GM23338 (cell line): ENCODE data around the gene FANCL. TPM values are rescaled to one million over a fixed set of nuclear protein-coding genes. Genes with fewer than 3 reads are reported as not detected.
A peak's percentile ranks its signal among the peaks of the same experiment; 100 is the strongest.

Experiments
- ATAC-seq: fragments of 200-7000 bp; cut with Tn5 transposase; 3 replicates; pipeline ENCODE4 v1.9.1; 2020
- DNase-seq: peaks from one replicate; pipeline ENCODE4 v3.0.0-alpha.2; 2015; ENCODE audit warnings: low spot score
- H2AFZ ChIP-seq: fragments of 200-600 bp; sonication (generic); 2 replicates; pipeline ENCODE4 v1.8.0; 2016; ENCODE audit warnings: antibody characterized with exemption, mild to moderate bottlenecking, moderate library complexity
- H3F3A ChIP-seq: fragments of 200-600 bp; sonication (generic); replicated peaks from 2 replicates; pipeline ENCODE4 v1.8.0; 2017; ENCODE audit warnings: antibody characterized with exemption, mixed run types, low read depth
- H3K27ac ChIP-seq: fragments of 200-600 bp; sonication (generic); 2 replicates; pipeline ENCODE4 v1.6.1; 2016; ENCODE audit warnings: low read depth
- H3K27me3 ChIP-seq: fragments of 200-600 bp; sonication (generic); 2 replicates; pipeline ENCODE4 v1.8.0; 2016; ENCODE audit warnings: mild to moderate bottlenecking, mixed run types, moderate library complexity; ENCODE audit not compliant: insufficient read depth
- H3K36me3 ChIP-seq: fragments of 200-600 bp; sonication (generic); 2 replicates; pipeline ENCODE4 v1.8.0; 2016; ENCODE audit warnings: mild to moderate bottlenecking; ENCODE audit not compliant: insufficient read depth
- H3K4me1 ChIP-seq: fragments of 200-600 bp; sonication (generic); 2 replicates; pipeline ENCODE4 v1.8.0; 2016; ENCODE audit warnings: mild to moderate bottlenecking, moderate library complexity; ENCODE audit not compliant: insufficient read depth
- H3K4me2 ChIP-seq: fragments of 200-600 bp; sonication (generic); 2 replicates; pipeline ENCODE4 v1.7.1; 2017; ENCODE audit warnings: mixed run types
- H3K4me3 ChIP-seq: fragments of 200-600 bp; sonication (generic); 2 replicates; pipeline ENCODE4 v1.6.1; 2016; ENCODE audit warnings: mixed run types
- H3K79me2 ChIP-seq: fragments of 200-600 bp; sonication (generic); replicated peaks from 2 replicates; pipeline ENCODE4 v1.8.0; 2017; ENCODE audit warnings: mild to moderate bottlenecking; ENCODE audit not compliant: insufficient read depth
- H3K9me2 ChIP-seq: fragments of 200-600 bp; sonication (generic); 2 replicates; pipeline ENCODE4 v1.8.0; 2017; ENCODE audit not compliant: insufficient read depth
- H4K20me1 ChIP-seq: fragments of 200-600 bp; sonication (generic); replicated peaks from 2 replicates; pipeline ENCODE4 v1.8.0; 2017; ENCODE audit warnings: mild to moderate bottlenecking; ENCODE audit not compliant: insufficient read depth
- H3K27ac Mint-ChIP-seq: 2 replicates; pipeline ENCODE4 v1.8.0; 2020; ENCODE audit warnings: inconsistent platforms, mild to moderate bottlenecking, moderate library complexity, mixed read lengths
- H3K27me3 Mint-ChIP-seq: 3 replicates; pipeline ENCODE4 v1.8.0; 2022; ENCODE audit warnings: low read depth, mild to moderate bottlenecking, moderate library complexity, mixed read lengths, inconsistent platforms; ENCODE audit not compliant: insufficient read depth, poor library complexity
- H3K36me3 Mint-ChIP-seq: 3 replicates; pipeline ENCODE4 v1.8.0; 2021; ENCODE audit warnings: low read depth, mild to moderate bottlenecking, inconsistent platforms, moderate library complexity, mixed read lengths
- H3K4me1 Mint-ChIP-seq: 3 replicates; pipeline ENCODE4 v1.8.0; 2020; ENCODE audit warnings: mild to moderate bottlenecking, inconsistent platforms, mixed read lengths
- H3K4me3 Mint-ChIP-seq: 3 replicates; pipeline ENCODE4 v1.8.0; 2021; ENCODE audit warnings: moderate library complexity, mild to moderate bottlenecking, inconsistent platforms, mixed read lengths
- H3K9me3 Mint-ChIP-seq: 3 replicates; pipeline ENCODE4 v1.8.0; 2020; ENCODE audit warnings: moderate library complexity, mild to moderate bottlenecking, inconsistent platforms, mixed read lengths
- CREB1 ChIP-seq: fragments of 250-450 bp; sonication (Bioruptor Pico); IDR thresholded peaks from 2 replicates; pipeline ENCODE4 v1.5.0; 2020; ENCODE audit warnings: low read depth, mild to moderate bottlenecking, moderate library complexity
- CTCF ChIP-seq, 2 experiments: fragments of 200-600 bp in 1 of 2; sonication (generic) in 1 of 2; conservative IDR thresholded peaks; 2 replicates each; pipeline versions ENCODE4 v1.5.1 to v1.6.1; 2016 to 2017; ENCODE audit warnings: antibody characterized with exemption in 2 of 2, low read depth in 2 of 2, mild to moderate bottlenecking in 2 of 2, moderate library complexity in 1 of 2
- ETS1 ChIP-seq: IDR thresholded peaks from 2 replicates; pipeline ENCODE4 v1.6.1; 2016; ENCODE audit warnings: antibody characterized with exemption
- EZH2phosphoT487 ChIP-seq: fragments of 200-600 bp; sonication (generic); IDR thresholded peaks from one replicate; pipeline ENCODE4 v1.8.1; 2018; ENCODE audit warnings: antibody characterized with exemption; ENCODE audit not compliant: unreplicated experiment
- JUNB ChIP-seq: IDR thresholded peaks from one replicate; pipeline ENCODE4 v1.6.1; 2016; ENCODE audit warnings: antibody characterized with exemption; ENCODE audit not compliant: unreplicated experiment
- NANOG ChIP-seq: IDR thresholded peaks from 2 replicates; pipeline ENCODE4 v1.6.1; 2016; ENCODE audit warnings: antibody characterized with exemption, borderline replicate concordance
- POLR2AphosphoS5 ChIP-seq: IDR thresholded peaks from 2 replicates; pipeline ENCODE4 v1.6.1; 2016; ENCODE audit warnings: antibody characterized with exemption, low read depth
- STAT1 ChIP-seq: IDR thresholded peaks from one replicate; pipeline ENCODE4 v1.6.1; 2016; ENCODE audit warnings: antibody characterized with exemption; ENCODE audit not compliant: unreplicated experiment
- ZNF114 ChIP-seq: fragments of 250-450 bp; sonication (Bioruptor Pico); IDR thresholded peaks from 2 replicates; pipeline ENCODE4 v1.5.0; 2020; ENCODE audit warnings: mild to moderate bottlenecking, moderate library complexity
- ZNF331 ChIP-seq: fragments of 250-450 bp; sonication (Bioruptor Pico); IDR thresholded peaks from 2 replicates; pipeline ENCODE4 v1.5.0; 2020; ENCODE audit warnings: low read depth, mild to moderate bottlenecking, moderate library complexity
- ZNF462 ChIP-seq: fragments of 250-450 bp; sonication (Bioruptor Pico); IDR thresholded peaks from 2 replicates; pipeline ENCODE4 v1.5.0; 2020; ENCODE audit warnings: mild to moderate bottlenecking, moderate library complexity
- long read RNA-seq: library from polyadenylated mRNA; unstranded; transcript quantifications from one replicate; pipeline ENCODE4 v2.0.0, GENCODE V29; 2020; ENCODE audit not compliant: unreplicated experiment
- polyA plus RNA-seq: library from polyadenylated mRNA; unstranded; fragments of >200 nt; fragmentation: Nextera tagmentation; extraction: Ambion mirVana; gene quantifications from 2 replicates; pipeline ENCODE4 v1.2.1, GENCODE V29; 2016
- total RNA-seq: library from RNA; depleted of rRNA; stranded (reverse); fragments of >200 nt; shearing (Covaris generic); gene quantifications from 2 replicates; pipeline ENCODE4 v1.2.3, GENCODE V29; 2014; rRNA removed
- TF ChIP-seq, protein P1 (sequence below): IDR thresholded peaks from one replicate; pipeline ENCODE4 v1.6.1; 2018; ENCODE audit warnings: antibody characterized with exemption; ENCODE audit not compliant: unreplicated experiment

The FANCL gene
- 90.4 and 115 TPM in 2 replicates for total RNA-seq
- polyA plus RNA-seq: 82.1 and 97.8 TPM in 2 replicates
- long read RNA-seq, transcript FANCL-201 (14 exons, 1,683 nt): major isoform, 36 of 54 reads
- long read RNA-seq, partial matches to known transcripts: 4 of 54 reads
- long read RNA-seq, other reads (novel, unspliced or antisense): 11 of 54 reads

DNA sequence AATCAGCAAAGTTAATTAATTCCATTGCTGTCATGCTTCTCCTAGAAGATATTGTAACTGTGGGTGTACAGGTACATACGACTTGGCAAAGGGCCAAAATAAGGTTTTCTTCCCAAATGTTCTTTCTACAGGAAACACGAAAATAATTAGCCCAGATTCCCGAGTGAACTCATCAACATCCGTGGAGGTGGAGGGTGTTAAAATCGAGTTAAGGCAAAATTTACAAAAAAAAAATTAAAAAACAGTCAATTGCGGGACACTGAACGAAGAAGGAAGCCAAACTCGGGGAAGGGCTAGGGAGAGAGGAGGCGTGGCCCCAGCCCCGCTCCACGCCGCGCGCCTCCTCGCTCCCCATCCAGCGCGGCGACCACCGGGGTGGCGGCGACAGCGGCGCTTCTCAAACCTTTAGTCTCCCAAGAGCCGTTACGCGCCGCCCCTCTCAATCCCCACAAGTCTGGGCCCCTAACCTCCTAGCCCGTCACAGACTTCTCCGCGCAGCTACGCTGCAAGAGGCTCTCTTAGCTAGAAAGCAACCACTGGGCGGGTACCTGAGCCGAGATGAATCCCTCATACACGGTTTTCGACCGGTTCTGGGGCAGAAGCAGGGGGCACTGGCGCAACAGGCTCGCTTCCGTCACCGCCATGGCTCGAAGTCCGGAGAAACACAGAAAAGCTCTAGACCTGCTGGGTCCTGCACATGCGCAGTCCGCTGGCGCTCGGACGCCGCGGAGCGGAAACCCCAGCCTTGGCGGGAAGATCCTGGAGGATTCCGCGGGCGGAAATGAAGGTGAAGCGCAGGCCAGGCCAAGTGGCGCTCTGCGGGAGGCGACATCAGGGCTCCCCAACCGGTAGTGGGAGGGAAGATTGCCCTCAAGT lies at the start of gene FANCL:
Gene FANCL, minus strand, starts transcription at position 656 of the 876 bp plus-strand sequence. Its CDS starts 12 bp downstream, at position 644.
- H3K4me1 ChIP-seq: peaks cover 62% of the 10 kb centered on the region
- peak within 1 kb of the TSS; percentile 81 for H3K4me3 ChIP-seq
- no peaks in the 10 kb centered on the region for H3F3A ChIP-seq
- peaks cover 48% of the 10 kb centered on the region for H3K79me2 ChIP-seq
- no peaks in the 10 kb centered on the region for H4K20me1 ChIP-seq
- H3K4me2 ChIP-seq: peak within 1 kb of the TSS; percentile 93
- Mint-ChIP-seq H3K9me3 (no peaks in the 10 kb centered on the region), H3K36me3 (no peaks in the 10 kb centered on the region), H3K4me1 (peaks cover 47% of the 10 kb centered on the region), H3K27me3 (no peaks in the 10 kb centered on the region), H3K27ac (peak within 1 kb of the TSS; percentile 99), H3K4me3 (peak within 1 kb of the TSS; percentile 96)
- peak within 1 kb of the TSS; percentile 82; the same call in 1 of the 2 replicates for H2AFZ ChIP-seq
- DNase-seq (peak; percentile 96), ATAC-seq (peak; percentile 85)
- H3K36me3 ChIP-seq: no peaks in the 10 kb centered on the region
- no peaks in the 10 kb centered on the region for H3K27me3 ChIP-seq
- peak within 1 kb of the TSS; percentile 99 for H3K27ac ChIP-seq
- H3K9me2 ChIP-seq: no peaks in the 10 kb centered on the region
- TF ChIP-seq STAT1 (no peak), ZNF114 (CRISPR knock-in tag) (0 out of 2 replicates have a peak, but pooled peaks have one; percentile 24), CTCF (conservative IDR thresholded peaks at IDR 0.05; ENCODE audit: low read depth in 2 of 2) (no peak; a peak in 2 of 4 replicates), ZNF462 (CRISPR knock-in tag) (no peak; the same call in 1 of the 2 replicates), ZNF331 (CRISPR knock-in tag) (no peak), EZH2phosphoT487 (no peak), JUNB (no peak), POLR2AphosphoS5 (peak; percentile 96), NANOG (no peak), ETS1 (0 out of 2 replicates have a peak, but pooled peaks have one; percentile 25), CREB1 (peak; percentile 48; the same call in 1 of the 2 replicates)
- TF ChIP-seq, protein P1, sequence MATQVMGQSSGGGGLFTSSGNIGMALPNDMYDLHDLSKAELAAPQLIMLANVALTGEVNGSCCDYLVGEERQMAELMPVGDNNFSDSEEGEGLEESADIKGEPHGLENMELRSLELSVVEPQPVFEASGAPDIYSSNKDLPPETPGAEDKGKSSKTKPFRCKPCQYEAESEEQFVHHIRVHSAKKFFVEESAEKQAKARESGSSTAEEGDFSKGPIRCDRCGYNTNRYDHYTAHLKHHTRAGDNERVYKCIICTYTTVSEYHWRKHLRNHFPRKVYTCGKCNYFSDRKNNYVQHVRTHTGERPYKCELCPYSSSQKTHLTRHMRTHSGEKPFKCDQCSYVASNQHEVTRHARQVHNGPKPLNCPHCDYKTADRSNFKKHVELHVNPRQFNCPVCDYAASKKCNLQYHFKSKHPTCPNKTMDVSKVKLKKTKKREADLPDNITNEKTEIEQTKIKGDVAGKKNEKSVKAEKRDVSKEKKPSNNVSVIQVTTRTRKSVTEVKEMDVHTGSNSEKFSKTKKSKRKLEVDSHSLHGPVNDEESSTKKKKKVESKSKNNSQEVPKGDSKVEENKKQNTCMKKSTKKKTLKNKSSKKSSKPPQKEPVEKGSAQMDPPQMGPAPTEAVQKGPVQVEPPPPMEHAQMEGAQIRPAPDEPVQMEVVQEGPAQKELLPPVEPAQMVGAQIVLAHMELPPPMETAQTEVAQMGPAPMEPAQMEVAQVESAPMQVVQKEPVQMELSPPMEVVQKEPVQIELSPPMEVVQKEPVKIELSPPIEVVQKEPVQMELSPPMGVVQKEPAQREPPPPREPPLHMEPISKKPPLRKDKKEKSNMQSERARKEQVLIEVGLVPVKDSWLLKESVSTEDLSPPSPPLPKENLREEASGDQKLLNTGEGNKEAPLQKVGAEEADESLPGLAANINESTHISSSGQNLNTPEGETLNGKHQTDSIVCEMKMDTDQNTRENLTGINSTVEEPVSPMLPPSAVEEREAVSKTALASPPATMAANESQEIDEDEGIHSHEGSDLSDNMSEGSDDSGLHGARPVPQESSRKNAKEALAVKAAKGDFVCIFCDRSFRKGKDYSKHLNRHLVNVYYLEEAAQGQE: no peak
